LNCAP (cell line): ENCODE measurements around the gene SNX10.

Experiments used
- CTCF ChIP-seq: fragments of 450-650 bp; IDR thresholded peaks from 2 replicates; pipeline ENCODE4 v1.5.1; 2017; ENCODE audit warnings: mild to moderate bottlenecking

Gene SNX10

GRCh38 chr7:26367219-26367711, 75.6 kb downstream of the SNX10 start:
- TF ChIP-seq CTCF: no peak

- TF ChIP-seq CTCF: peak; percentile 38; the same call in 1 of the 2 replicates
Observed at GRCh38 chr7:26368542-26368941, 76.9 kb downstream of the SNX10 start.

- TF ChIP-seq CTCF: peak; percentile 75
Observed at GRCh38 chr7:26369593-26369992, 77.9 kb downstream of the SNX10 start.

- no peak for TF ChIP-seq CTCF
Observed at GRCh38 chr7:26370011-26370410, 78.3 kb downstream of the SNX10 start.

GRCh38 chr7:26372249-26372648, 80.6 kb downstream of the SNX10 start:
- TF ChIP-seq CTCF: no peak

GRCh38 chr7:26372704-26373103, 81.0 kb downstream of the SNX10 start:
- TF ChIP-seq CTCF: no peak

GRCh38 chr7:26374647-26375373, 83.1 kb downstream of the SNX10 start:
- no peak for TF ChIP-seq CTCF
